K562 (cell line): ENCODE results near the gene SLC40A1. TPM values are rescaled to one million over a fixed set of nuclear protein-coding genes. Genes with fewer than 3 reads are reported as not detected.

Experiments
- ATAC-seq: fragments of 200-7000 bp; cut with Tn5 transposase; 3 replicates; pipeline ENCODE4 v1.9.1; 2020; ENCODE audit warnings: moderate library complexity
- BruUV-seq: library from RNA; stranded (reverse); fragments of 400-500 nt; replicated peaks from 2 replicates; lab custom pipeline; 2021; lab: Mats Ljungman, UMichigan
- CTCF ChIA-PET: fragments of 300-600 bp; formaldehyde crosslinking; extraction: SDS; loops from one replicate; lab custom pipeline; 2021; ENCODE audit warnings: low intra/inter-chr PET ratio; lab: Yijun Ruan, JAX
- POLR2A ChIA-PET: fragments of 300-600, 350-650 bp; sonication (Branson Sonifier 250); formaldehyde crosslinking; extraction: SDS; loops from one replicate; lab custom pipeline; 2021; ENCODE audit warnings: antibody characterized with exemption, inconsistent platforms; lab: Yijun Ruan, JAX
- DNase-seq, 4 experiments: peaks; one replicate each; pipeline versions ENCODE4 v3.0.0 to v3.0.0-alpha.2; 2011 to 2018; ENCODE audit warnings: low spot score in 3 of 4, mixed read lengths in 3 of 4; ENCODE audit errors: extremely low read depth in 1 of 4
- FAIRE-seq: peaks from 2 replicates; lab custom pipeline; 2011; peaks lifted over from hg19 to GRCh38; lab: Jason Lieb, UNC
- H2AFZ ChIP-seq: 2 replicates; pipeline ENCODE4 v1.6.0; 2011; ENCODE audit warnings: low read depth, low read length, control low read depth, inconsistent platforms
- H3K27ac ChIP-seq: fragments of 200-600 bp; 3 replicates; pipeline ENCODE4 v1.8.0; 2011; ENCODE audit warnings: low read depth, mild to moderate bottlenecking, control low read depth, inconsistent platforms, low read length, moderate library complexity, mixed read lengths; ENCODE audit errors: extremely low read depth
- H3K27me3 ChIP-seq, 2 experiments: fragments of 300-600 bp in 1 of 2; 2 replicates in 1 of 2; 3 replicates in 1 of 2; pipeline versions ENCODE4 v1.6.0 to v1.8.0; 2011; ENCODE audit warnings: inconsistent platforms in 2 of 2, low read length in 2 of 2, mild to moderate bottlenecking in 1 of 2, mixed read lengths in 1 of 2, moderate library complexity in 1 of 2; ENCODE audit not compliant: control insufficient read depth in 2 of 2, insufficient read depth in 2 of 2
- H3K36me3 ChIP-seq: fragments of 300-600 bp; 3 replicates; pipeline ENCODE4 v1.8.0; 2011; ENCODE audit warnings: mild to moderate bottlenecking, low read length, inconsistent platforms; ENCODE audit not compliant: control insufficient read depth, insufficient read depth
- H3K4me1 ChIP-seq, 2 experiments: fragments of 200-600 bp in 1 of 2; replicated peaks in 1 of 2; 2 replicates in 1 of 2; 3 replicates in 1 of 2; pipeline versions ENCODE4 v1.5.1 to v1.8.0; 2011; ENCODE audit warnings: inconsistent platforms in 2 of 2, low read length in 2 of 2, mild to moderate bottlenecking in 1 of 2, mixed read lengths in 1 of 2, moderate library complexity in 1 of 2; ENCODE audit not compliant: control insufficient read depth in 2 of 2, insufficient read depth in 2 of 2
- H3K4me2 ChIP-seq: 2 replicates; pipeline ENCODE4 v1.6.1; 2011; ENCODE audit warnings: low read length, control low read depth, inconsistent platforms, mixed read lengths; ENCODE audit not compliant: insufficient read depth
- H3K4me3 ChIP-seq: fragments of 200-600 bp; sonication (generic), shearing (Covaris generic); 2 replicates; pipeline ENCODE4 v1.5.1; 2016; ENCODE audit warnings: control low read depth, inconsistent platforms
- H3K79me2 ChIP-seq: fragments of 200-600 bp; 3 replicates; pipeline ENCODE4 v1.8.0; 2011; ENCODE audit warnings: low read length, inconsistent platforms; ENCODE audit not compliant: control insufficient read depth, insufficient read depth
- H3K9ac ChIP-seq, 2 experiments: 2 replicates each; pipeline versions ENCODE4 v1.6.0 to v1.6.1; 2011; ENCODE audit warnings: low read depth in 2 of 2, low read length in 2 of 2, control low read depth in 1 of 2, inconsistent platforms in 1 of 2, mild to moderate bottlenecking in 1 of 2, mixed read lengths in 1 of 2; ENCODE audit not compliant: insufficient read depth in 1 of 2
- H3K9me1 ChIP-seq: one replicate; pipeline ENCODE4 v1.6.0; 2011; ENCODE audit warnings: inconsistent platforms, mild to moderate bottlenecking, low read length, moderate library complexity; ENCODE audit not compliant: control insufficient read depth, insufficient read depth
- H3K9me3 ChIP-seq: replicated peaks from 2 replicates; pipeline ENCODE4 v1.5.1; 2011; ENCODE audit warnings: low read depth, low read length, inconsistent platforms; ENCODE audit not compliant: control insufficient read depth, insufficient read depth
- H4K20me1 ChIP-seq: replicated peaks from 2 replicates; pipeline ENCODE4 v1.6.1; 2011; ENCODE audit warnings: low read length, inconsistent platforms, mixed read lengths; ENCODE audit not compliant: control insufficient read depth, insufficient read depth
- HMGXB4 ChIP-seq: sonication (generic); formaldehyde crosslinking; IDR thresholded peaks from 2 replicates; pipeline ENCODE4 v1.8.1; 2023; ENCODE audit warnings: mild to moderate bottlenecking, missing genetic modification reagents
- PRDM10 ChIP-seq: fragments of 450-650 bp; IDR thresholded peaks from 2 replicates; pipeline ENCODE4 v1.6.1; 2018; ENCODE audit not compliant: partially characterized antibody
- ZNF699 ChIP-seq: fragments of 250-450 bp; sonication (Bioruptor Pico); IDR thresholded peaks from 2 replicates; pipeline ENCODE4 v1.8.0; 2021; ENCODE audit warnings: mild to moderate bottlenecking, moderate library complexity; ENCODE audit not compliant: insufficient replicate concordance
- WGBS: fragments of 100-300 bp; shearing (Covaris generic); methylation state at CpG from one replicate; pipeline ENCODE4 v1.1.6; 2016; ENCODE audit warnings: low coverage, mixed read lengths; ENCODE audit not compliant: insufficient coverage; ENCODE audit errors: missing lambda C conversion rate; 5-methylcytosine and 5-hydroxymethylcytosine counted together
- in situ Hi-C: fragments of 300-500 bp; cut with MboI; formaldehyde crosslinking; loops from 4 replicates; pipeline ENCODE4 v1.15.0; 2018; ENCODE audit warnings: inconsistent platforms, mixed read lengths
- intact Hi-C: fragments of 100-400 bp; cut with micrococcal nuclease; formaldehyde crosslinking; loops from 2 replicates; pipeline ENCODE4 v1.14.2; 2022
- polyA plus RNA-seq, 8 experiments: library from polyadenylated mRNA; depleted of rRNA in 4 of 8; stranded (reverse) in 5 of 8; unstranded in 3 of 8; fragments of >200 nt; fragmentation: Nextera tagmentation in 2 of 8; fragmentation: Illumina TruSeq in 1 of 8; extraction: Ambion mirVana in 2 of 8; extraction: Trizol in 1 of 8; gene quantifications; 2 replicates each; pipeline versions ENCODE4 v1.2.1 to v1.2.3, GENCODE V29; 2011 to 2014; ENCODE audit warnings: inconsistent platforms in 1 of 8, missing spikeins in 1 of 8
- total RNA-seq, 7 experiments: library from RNA; depleted of rRNA in 6 of 7; stranded (reverse); fragments of >200 nt in 6 of 7; fragmentation: Illumina TruSeq in 2 of 7; extraction: Trizol in 2 of 7; gene quantifications; 2 replicates each; pipeline versions ENCODE4 v1.2.1 to v1.2.3, GENCODE V29; 2011 to 2021; ENCODE audit warnings: low replicate concordance in 1 of 7

SLC40A1 gene
- total and polyA plus RNA-seq, 9 of the 15 experiments (the other 6 are each of a cell fraction or from before 2014, with no cell fraction given), result 42.2 to 95.9 (median 54.9) TPM

GRCh38 chr2:189533288-189534035 is 47.1 kb downstream of the SLC40A1 start:
- CTCF ChIA-PET, result no interaction called here

More at GRCh38 chr2:189533288-189534035, 47.1 kb downstream of the SLC40A1 start:
- Histone ChIP-seq H2AFZ (peak overlapping the region; percentile 62), H3K4me2 (no peak overlapping the region), H3K9me3 (peaks cover 2% of the 10 kb centered on the region; the same call in 1 of the 2 replicates), H3K36me3 (no peaks in the 10 kb centered on the region), H3K4me3 (no peak overlapping the region), H3K9ac (no peak overlapping the region), H4K20me1 (no peaks in the 10 kb centered on the region), H3K79me2 (no peaks in the 10 kb centered on the region), H3K9me1 (no peaks in the 10 kb centered on the region), H3K4me1 (peaks cover 0 to 2% of the 10 kb centered on the region in 2 experiments; a peak in 4 of 5 replicates), H3K27ac (no peak overlapping the region), H3K27me3 (no peaks in the 10 kb centered on the region; a peak in 1 of 5 replicates)
- BruUV-seq, result no TSS peak
- in situ Hi-C loops, result no loop called here
- POLR2A ChIA-PET, result interaction anchor here (0.8 to 1.3 kb wide), 2 partner anchors 18 to 229 kb away, joined by 3 to 7 read pairs; partner anchors contain the start of gene OSGEPL1
- ATAC-seq, result no peak
- WGBS, result 62% methylated on average over 6 of the region's 6 CpGs
- TF ChIP-seq HMGXB4 (CRISPR knock-in tag), result no peak
- peak; percentile 88 for TF ChIP-seq PRDM10
- TF ChIP-seq ZNF699 (CRISPR knock-in tag), result no peak
- no peak for FAIRE-seq
- intact Hi-C loops, result no loop called here
- no peak for DNase-seq
